H1 (cell line): ENCODE measurements around the gene GUCA1A. TPM values are rescaled to one million over a fixed set of nuclear protein-coding genes. Genes with fewer than 3 reads are reported as not detected.

Experiments used
- CTCF ChIA-PET: fragments of 300-600 bp; sonication (Branson Sonifier 250); formaldehyde crosslinking; loops from one replicate; lab custom pipeline; 2021; ENCODE audit not compliant: partially characterized antibody; lab: Charles Lee
- POLR2A ChIA-PET: fragments of 300-600 bp; sonication (Branson Sonifier 250); formaldehyde crosslinking; loops from one replicate; lab custom pipeline; 2021; ENCODE audit warnings: inconsistent platforms; ENCODE audit not compliant: partially characterized antibody; lab: Charles Lee
- DNase-seq, 2 experiments: peaks; one replicate each; pipeline versions ENCODE4 v3.0.0 to v3.0.0-alpha.2; 2010 to 2022; ENCODE audit warnings: low spot score in 2 of 2, low read depth in 1 of 2, mixed read lengths in 1 of 2
- FAIRE-seq: peaks from 2 replicates; lab custom pipeline; 2011; peaks lifted over from hg19 to GRCh38; lab: Jason Lieb, UNC
- H2AFZ ChIP-seq: 2 replicates; pipeline ENCODE4 v1.8.1; 2012; ENCODE audit warnings: low read length, inconsistent platforms
- H2AK5ac ChIP-seq: 2 replicates; pipeline ENCODE4 v1.6.1; 2013; ENCODE audit warnings: low read depth, low read length
- H2BK120ac ChIP-seq: replicated peaks from 2 replicates; pipeline ENCODE3; 2013; ENCODE audit warnings: low read depth, low read length, inconsistent platforms
- H2BK12ac ChIP-seq: 2 replicates; pipeline ENCODE4 v1.6.1; 2013; ENCODE audit warnings: low read depth, low read length
- H2BK15ac ChIP-seq: 2 replicates; pipeline ENCODE4 v1.6.1; 2013; ENCODE audit warnings: low read length
- H2BK20ac ChIP-seq: 2 replicates; pipeline ENCODE4 v1.6.1; 2013; ENCODE audit warnings: low read length
- H2BK5ac ChIP-seq: 2 replicates; pipeline ENCODE4 v1.6.1; 2013; ENCODE audit warnings: low read depth, low read length
- H3K14ac ChIP-seq: 2 replicates; pipeline ENCODE4 v1.6.1; 2013; ENCODE audit warnings: inconsistent platforms; ENCODE audit not compliant: insufficient read length
- H3K18ac ChIP-seq: 2 replicates; pipeline ENCODE4 v1.6.1; 2013; ENCODE audit warnings: low read length; ENCODE audit errors: extremely low read depth
- H3K23ac ChIP-seq: 2 replicates; pipeline ENCODE4 v1.6.1; 2013; ENCODE audit warnings: inconsistent platforms; ENCODE audit not compliant: insufficient read length
- H3K23me2 ChIP-seq: 2 replicates; pipeline ENCODE4 v1.6.1; 2013; ENCODE audit warnings: low read depth, low read length
- H3K27ac ChIP-seq: 2 replicates; pipeline ENCODE4 v1.6.1; 2011; ENCODE audit warnings: low read depth, low read length, inconsistent platforms
- H3K27me3 ChIP-seq, 4 experiments: replicated peaks in 1 of 4; 1 replicate in 1 of 4; 2 replicates in 3 of 4; pipeline versions ENCODE4 v1.6.1 to v1.8.1; 2011 to 2013; ENCODE audit warnings: low read length in 3 of 4, mild to moderate bottlenecking in 3 of 4, inconsistent platforms in 2 of 4, mixed read lengths in 2 of 4, moderate library complexity in 1 of 4; ENCODE audit not compliant: control insufficient read depth in 3 of 4, insufficient read depth in 3 of 4; ENCODE audit errors: extremely low read depth in 1 of 4
- H3K36me3 ChIP-seq, 4 experiments: 2 replicates each; pipeline versions ENCODE4 v1.6.1 to v1.8.1; 2011 to 2013; ENCODE audit warnings: mild to moderate bottlenecking in 4 of 4, low read length in 3 of 4, moderate library complexity in 2 of 4, control low read depth in 1 of 4, inconsistent platforms in 1 of 4; ENCODE audit not compliant: insufficient read depth in 4 of 4, control insufficient read depth in 2 of 4
- H3K4ac ChIP-seq: replicated peaks from 2 replicates; pipeline ENCODE3; 2013; ENCODE audit warnings: low read length, low read depth, mixed read lengths, inconsistent platforms; ENCODE audit not compliant: insufficient read length
- H3K4me1 ChIP-seq, 4 experiments: replicated peaks in 1 of 4; 1 replicate in 1 of 4; 2 replicates in 3 of 4; pipeline versions ENCODE4 v1.6.1 to v1.8.1; 2011 to 2013; ENCODE audit warnings: low read length in 3 of 4, inconsistent platforms in 2 of 4, mixed read lengths in 1 of 4; ENCODE audit not compliant: insufficient read depth in 4 of 4, control insufficient read depth in 3 of 4
- H3K4me2 ChIP-seq, 2 experiments: 2 replicates each; pipeline versions ENCODE4 v1.6.1 to v1.8.1; 2011 to 2013; ENCODE audit warnings: low read depth in 2 of 2, low read length in 2 of 2, control low read depth in 1 of 2, inconsistent platforms in 1 of 2, mild to moderate bottlenecking in 1 of 2; ENCODE audit not compliant: insufficient read depth in 1 of 2
- H3K4me3 ChIP-seq, 4 experiments: fragments of 200-600, 300-600 bp in 1 of 4; sonication (generic), shearing (Covaris generic), sonication (Bioruptor Twin) in 1 of 4; 2 replicates each; pipeline versions ENCODE4 v1.5.1 to v1.8.1; 2011 to 2016; ENCODE audit warnings: low read length in 4 of 4, low read depth in 3 of 4, control low read depth in 2 of 4, inconsistent platforms in 2 of 4, mild to moderate bottlenecking in 2 of 4, mixed read lengths in 1 of 4, moderate library complexity in 1 of 4; ENCODE audit not compliant: insufficient read depth in 2 of 4; ENCODE audit errors: extremely low read depth in 1 of 4
- H3K56ac ChIP-seq: replicated peaks from 2 replicates; pipeline ENCODE3; 2013; ENCODE audit warnings: low read depth, mild to moderate bottlenecking, mixed read lengths, low read length, inconsistent platforms; ENCODE audit not compliant: insufficient read length
- H3K79me1 ChIP-seq: 2 replicates; pipeline ENCODE4 v1.6.1; 2013; ENCODE audit warnings: low read depth, low read length, control low read depth
- H3K79me2 ChIP-seq, 2 experiments: 2 replicates each; pipeline versions ENCODE4 v1.6.1 to v1.8.1; 2012 to 2013; ENCODE audit warnings: low read length in 2 of 2, mild to moderate bottlenecking in 2 of 2, inconsistent platforms in 1 of 2; ENCODE audit not compliant: insufficient read depth in 2 of 2, control insufficient read depth in 1 of 2
- H3K9ac ChIP-seq, 4 experiments: replicated peaks in 1 of 4; 1 replicate in 1 of 4; 2 replicates in 3 of 4; pipeline versions ENCODE4 v1.6.1 to v1.8.1; 2011 to 2013; ENCODE audit warnings: low read depth in 3 of 4, low read length in 3 of 4, control low read depth in 2 of 4, mild to moderate bottlenecking in 2 of 4, moderate library complexity in 2 of 4, inconsistent platforms in 1 of 4; ENCODE audit errors: extremely low read depth in 1 of 4
- H3K9me3 ChIP-seq, 2 experiments: 2 replicates each; pipeline versions ENCODE4 v1.6.1 to v1.8.1; 2012 to 2013; ENCODE audit warnings: mild to moderate bottlenecking in 2 of 2, moderate library complexity in 2 of 2, control low read depth in 1 of 2, inconsistent platforms in 1 of 2, low read depth in 1 of 2, low read length in 1 of 2, mixed read lengths in 1 of 2; ENCODE audit not compliant: insufficient read depth in 2 of 2
- H4K20me1 ChIP-seq, 2 experiments: replicated peaks in 1 of 2; 2 replicates each; pipeline versions ENCODE3 to v1.8.1; 2011 to 2013; ENCODE audit warnings: inconsistent platforms in 2 of 2, low read length in 2 of 2, mild to moderate bottlenecking in 1 of 2; ENCODE audit not compliant: insufficient read depth in 2 of 2, control insufficient read depth in 1 of 2
- H4K5ac ChIP-seq: 2 replicates; pipeline ENCODE4 v1.6.1; 2013; ENCODE audit warnings: low read length, low read depth, mixed read lengths, inconsistent platforms; ENCODE audit not compliant: insufficient read length
- H4K8ac ChIP-seq: 2 replicates; pipeline ENCODE4 v1.8.0; 2013; ENCODE audit warnings: mild to moderate bottlenecking, moderate library complexity, low read length, inconsistent platforms; ENCODE audit not compliant: insufficient read depth; ENCODE audit errors: extremely low read depth
- H4K91ac ChIP-seq: replicated peaks from 2 replicates; pipeline ENCODE3; 2013; ENCODE audit warnings: low read length, mixed read lengths, inconsistent platforms; ENCODE audit not compliant: insufficient read length
- ATF3 ChIP-seq: IDR thresholded peaks from 2 replicates; pipeline ENCODE4 v1.6.1; 2011; ENCODE audit warnings: low read depth, mild to moderate bottlenecking, low read length; ENCODE audit not compliant: insufficient read depth
- HDAC2 ChIP-seq, 2 experiments: fragments of 300-600 bp in 1 of 2; sonication (generic) in 1 of 2; IDR thresholded peaks; 2 replicates each; pipeline ENCODE4 v1.6.1; 2011 to 2012; ENCODE audit warnings: low read depth in 2 of 2, low read length in 2 of 2, mild to moderate bottlenecking in 2 of 2, moderate library complexity in 2 of 2, borderline replicate concordance in 1 of 2, inconsistent platforms in 1 of 2
- JUN ChIP-seq: IDR thresholded peaks from 2 replicates; pipeline ENCODE4 v1.6.1; 2011; ENCODE audit warnings: low read depth, mild to moderate bottlenecking, improper control_type of control experiment, low read length
- POU5F1 ChIP-seq: IDR thresholded peaks from 2 replicates; pipeline ENCODE4 v1.6.1; 2011; ENCODE audit warnings: low read depth, mild to moderate bottlenecking, low read length, moderate library complexity
- RAD21 ChIP-seq, 2 experiments: IDR thresholded peaks in 1 of 2; conservative IDR thresholded peaks in 1 of 2; 2 replicates each; pipeline ENCODE4 v1.6.1; 2011; ENCODE audit warnings: low read depth in 2 of 2, low read length in 2 of 2, improper control_type of control experiment in 1 of 2, inconsistent platforms in 1 of 2, mild to moderate bottlenecking in 1 of 2, moderate library complexity in 1 of 2
- SIX5 ChIP-seq: IDR thresholded peaks from 2 replicates; pipeline ENCODE4 v1.6.1; 2011; ENCODE audit warnings: mild to moderate bottlenecking, low read depth, low read length
- TBP ChIP-seq: IDR thresholded peaks from 2 replicates; pipeline ENCODE4 v1.6.1; 2011; ENCODE audit warnings: low read depth, low read length, improper control_type of control experiment
- TEAD4 ChIP-seq: IDR thresholded peaks from 2 replicates; pipeline ENCODE4 v1.6.1; 2012; ENCODE audit warnings: low read depth, low read length, inconsistent platforms, mixed read lengths
- YY1 ChIP-seq: IDR thresholded peaks from 2 replicates; pipeline ENCODE4 v1.6.1; 2011; ENCODE audit warnings: low read depth, mild to moderate bottlenecking, low read length
- ZNF274 ChIP-seq: IDR thresholded peaks from 2 replicates; pipeline ENCODE4 v1.7.0; 2012; ENCODE audit warnings: low read length, borderline replicate concordance; ENCODE audit errors: extremely low read depth
- WGBS, 2 experiments: shearing (Covaris generic) in 1 of 2; methylation state at CpG; one replicate each; pipeline versions ENCODE4 v1.1.6 to v1.1.7; 2013 to 2015; ENCODE audit warnings: low lambda C conversion rate in 2 of 2, mixed read lengths in 2 of 2, inconsistent platforms in 1 of 2, low coverage in 1 of 2, missing lambda C conversion rate in 1 of 2; ENCODE audit not compliant: insufficient replicate concordance in 2 of 2, insufficient coverage in 1 of 2, insufficient read length in 1 of 2; ENCODE audit errors: extremely low coverage in 1 of 2, missing lambda C conversion rate in 1 of 2; 5-methylcytosine and 5-hydroxymethylcytosine counted together
- polyA plus RNA-seq, 7 experiments: library from polyadenylated mRNA; depleted of rRNA in 3 of 7; stranded (reverse) in 5 of 7; unstranded in 2 of 7; fragments of >200 nt in 5 of 7; fragments of 200-250 nt in 2 of 7; gene quantifications; 1 replicate in 5 of 7; 2 replicates in 1 of 7; 4 replicates in 1 of 7; pipeline versions ENCODE4 v1.2.1 to v1.2.3, GENCODE V29; 2011 to 2013; ENCODE audit warnings: missing spikeins in 2 of 7, mixed read lengths in 2 of 7
- total RNA-seq: library from RNA; stranded (reverse); fragmentation: NEBNext Ultra II Directional; extraction: Animal tissue kit (Norgen Biotek cat#: 25700); gene quantifications from 2 replicates; pipeline ENCODE4 v1.2.1, GENCODE V29; 2021

Gene GUCA1A
- total and polyA plus RNA-seq, 2 of the 8 experiments (the other 6 are each of a cell fraction or from before 2014, with no cell fraction given), result 4.6 to 24.6 TPM

- Histone ChIP-seq H3K18ac (peak overlapping the region; percentile 72), H3K14ac (no peak overlapping the region), H3K9me3 (no peaks in the 10 kb centered on the region), H2AFZ (peak overlapping the region; percentile 99), H4K91ac (peak overlapping the region; percentile 78), H2BK15ac (peak overlapping the region; percentile 19; the same call in 1 of the 2 replicates), H3K4me1 (peaks cover 7 to 22% (median 11%) of the 10 kb centered on the region in 4 experiments), H4K5ac (peak overlapping the region; percentile 11), H3K36me3 (no peaks in the 10 kb centered on the region), H2AK5ac (no peak overlapping the region), H3K79me2 (no peaks in the 10 kb centered on the region), H3K56ac (no peak overlapping the region), H4K8ac (peak overlapping the region; percentile 93; the same call in 1 of the 2 replicates), H4K20me1 (no peaks in the 10 kb centered on the region), H3K27me3 (no peaks in the 10 kb centered on the region; a peak in 1 of 7 replicates), H3K23ac (no peak overlapping the region), H2BK5ac (0 out of 2 replicates have a peak overlapping the region, but pooled peaks have one; percentile 9), H3K4me3 (no peak overlapping the region), H3K9ac (no peak overlapping the region), H2BK20ac (0 out of 2 replicates have a peak overlapping the region, but pooled peaks have one; percentile 66), H3K4ac (peak overlapping the region; percentile 16), H3K27ac (peak overlapping the region; percentile 48), H2BK12ac (peak overlapping the region; percentile 77; the same call in 1 of the 2 replicates), H3K4me2 (peak overlapping the region in 1 of 2 experiments; percentile 40; a peak in 3 of 4 replicates), H2BK120ac (no peak overlapping the region), H3K79me1 (no peaks in the 10 kb centered on the region), H3K23me2 (no peaks in the 10 kb centered on the region)
- CTCF ChIA-PET, result interaction anchor here (0.5 to 11.2 kb wide), 30 partner anchors 9 to 552 kb away, joined by 3 to 224 read pairs (median 6); partner anchors contain the start of genes C6orf132 and GUCA1B
- 10% methylated on average over 8 of the region's 8 CpGs; no CpG with 5 or more reads in 1 of the 2 experiments for WGBS, 2 experiments
- POLR2A ChIA-PET, result interaction anchor here (0.9 to 9.2 kb wide), 4 partner anchors 9 to 94 kb away, joined by 3 to 109 read pairs (median 3); partner anchors contain the start of gene C6orf132
- DNase-seq (peak; percentile 77 to 97), FAIRE-seq (peak; percentile 89)
- TF ChIP-seq ZNF274, result no peak
- TF ChIP-seq JUN, result no peak
- TF ChIP-seq TEAD4, result 0 out of 2 replicates have a peak, but pooled peaks have one; percentile 37
- no peak for TF ChIP-seq ATF3
- TF ChIP-seq RAD21 (IDR thresholded peaks at IDR 0.05 in 1 of 2, conservative IDR thresholded peaks at IDR 0.05 in 1 of 2; ENCODE audit: low read depth in 2 of 2, low read length in 2 of 2), result peak; percentile 91 to 93
- TF ChIP-seq HDAC2 (IDR thresholded peaks at IDR 0.05; ENCODE audit: borderline replicate concordance in 1 of 2, low read depth in 2 of 2, low read length in 2 of 2), result no peak
- TF ChIP-seq POU5F1, result no peak
- peak; percentile 60; the same call in 1 of the 2 replicates for TF ChIP-seq YY1
- no peak for TF ChIP-seq TBP
- TF ChIP-seq SIX5, result no peak
Observed at GRCh38 chr6:42166444-42167141, 6.6 kb upstream of the GUCA1A start.
